NCI-H2196 treated with DMSO at 0.1 percent for 48 hours (cell line): ENCODE data around the gene GARIN3.
"Not testable (repeated sequence)": the region's sequence is repeated elsewhere in the genome, so short reads cannot be mapped to it uniquely, and the experiment has no call there.

Source experiments
- DNase-seq: peaks from one replicate; lab custom pipeline; 2025; ENCODE audit not compliant: unreplicated experiment; lab: John Stamatoyannopoulos, UW

GARIN3 gene

DNA sequence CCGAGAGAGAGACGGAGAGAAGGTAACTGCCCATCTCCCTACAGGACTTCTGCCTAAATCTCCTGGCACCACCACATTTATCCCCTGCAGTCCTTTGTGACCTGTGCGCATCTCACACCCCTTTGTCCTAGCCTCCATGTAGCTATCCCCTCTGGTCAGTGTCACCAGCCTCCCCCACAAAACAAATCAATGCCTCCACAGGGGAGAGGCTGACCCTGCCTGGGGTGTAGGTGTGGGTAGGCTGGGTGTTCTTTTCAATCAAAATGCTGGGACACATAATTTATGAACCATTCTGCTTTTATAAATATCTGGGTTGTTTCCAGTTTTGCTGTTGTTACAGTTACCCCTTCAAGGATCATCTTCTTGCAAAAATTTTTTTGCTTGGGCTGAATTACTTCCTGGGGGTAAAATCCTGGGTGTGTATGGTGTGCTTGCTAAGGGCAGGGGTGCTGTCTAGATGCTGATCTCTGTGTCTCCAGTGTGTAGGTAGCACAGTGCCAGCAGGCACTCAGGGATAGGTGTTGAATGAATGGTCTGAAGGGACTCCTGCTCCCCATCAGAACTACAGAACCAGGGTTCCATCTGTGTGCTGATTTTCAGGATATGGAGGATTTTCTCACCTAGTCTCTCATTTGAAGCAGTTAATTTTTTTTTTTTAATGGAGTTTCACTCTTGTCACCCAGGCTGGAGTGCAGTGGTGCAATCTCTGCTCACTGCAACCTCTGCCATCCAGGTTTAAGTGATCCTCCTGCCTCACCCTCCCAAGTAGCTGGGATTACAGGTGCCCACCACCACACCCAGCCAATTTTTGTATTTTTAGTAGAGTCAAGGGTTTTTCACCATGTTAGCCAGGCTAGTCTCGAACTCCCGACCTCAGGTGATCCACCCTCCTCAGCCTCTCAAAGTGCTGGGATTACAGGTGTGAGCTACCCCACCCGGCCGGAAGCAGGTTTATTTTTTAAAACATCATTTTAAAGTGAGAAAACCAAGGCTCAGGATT is at the start of gene GARIN3:
Gene GARIN3, minus strand, starts transcription at position 51 of the 1,000 bp plus-strand sequence. CDS start 96 bp downstream, outside the sequence.
- DNase-seq: no peak

DNA sequence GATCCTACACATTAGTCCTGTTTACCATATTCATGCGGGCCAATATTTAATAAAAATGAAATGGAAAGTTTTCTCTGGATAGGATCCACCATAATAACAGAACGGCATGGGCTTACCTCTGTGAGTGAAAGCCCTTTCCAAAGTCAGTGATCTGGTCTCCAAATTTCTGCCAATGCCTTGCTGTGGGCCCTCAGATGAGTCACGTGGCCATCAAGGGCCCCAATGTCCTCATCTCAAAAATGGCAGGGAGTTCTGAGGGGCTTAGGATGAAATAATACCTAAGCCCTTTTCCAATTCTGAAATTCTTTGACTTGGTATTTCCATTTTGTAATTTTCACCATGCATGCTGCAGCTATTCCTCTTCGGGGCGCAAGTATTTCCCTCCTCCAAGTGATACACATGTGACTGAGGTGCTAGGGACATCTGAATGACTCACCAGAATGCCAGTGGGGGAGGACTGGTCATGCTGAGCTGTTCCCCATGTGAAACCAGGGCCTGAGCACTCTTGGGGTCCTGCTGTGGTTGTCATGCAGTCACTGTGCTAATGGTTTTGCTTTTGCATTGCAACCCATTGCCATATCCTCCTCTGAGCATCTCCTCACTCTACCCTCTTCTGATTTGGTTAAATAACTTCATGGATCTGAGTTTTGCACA is 49.6 kb upstream of the GARIN3 start:
- no peak for DNase-seq

DNA sequence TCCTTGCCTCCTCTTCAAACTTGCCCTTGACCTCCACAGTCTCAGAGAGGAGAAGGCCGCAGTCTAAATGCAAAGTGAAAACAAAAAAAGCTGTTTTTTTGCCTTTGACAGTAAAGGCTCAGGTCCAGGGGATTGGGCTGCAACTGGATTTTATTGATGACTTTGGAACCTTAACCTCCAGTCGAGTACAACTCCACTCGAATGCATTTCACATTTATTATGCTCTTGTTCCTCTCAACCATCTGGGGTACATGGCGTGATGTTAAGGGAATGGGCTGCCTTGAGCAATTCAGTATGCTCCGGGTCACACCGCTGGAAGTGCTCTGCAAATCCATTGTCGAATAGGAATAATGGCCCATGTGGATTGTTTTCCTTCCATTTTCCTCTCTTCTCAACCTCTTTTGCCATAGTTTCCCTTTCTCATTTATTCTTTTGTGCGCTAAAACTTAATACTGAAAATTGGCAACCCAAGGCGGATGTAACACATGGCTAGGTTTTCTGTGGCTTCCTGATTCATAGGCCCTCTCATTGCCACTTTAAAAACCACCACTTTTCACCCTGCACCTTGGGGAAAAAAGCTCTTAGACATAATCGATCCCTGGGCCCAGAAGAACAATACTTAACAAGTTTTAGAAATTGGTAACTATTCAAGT is 48.9 kb upstream of the GARIN3 start:
- no peak for DNase-seq

DNA sequence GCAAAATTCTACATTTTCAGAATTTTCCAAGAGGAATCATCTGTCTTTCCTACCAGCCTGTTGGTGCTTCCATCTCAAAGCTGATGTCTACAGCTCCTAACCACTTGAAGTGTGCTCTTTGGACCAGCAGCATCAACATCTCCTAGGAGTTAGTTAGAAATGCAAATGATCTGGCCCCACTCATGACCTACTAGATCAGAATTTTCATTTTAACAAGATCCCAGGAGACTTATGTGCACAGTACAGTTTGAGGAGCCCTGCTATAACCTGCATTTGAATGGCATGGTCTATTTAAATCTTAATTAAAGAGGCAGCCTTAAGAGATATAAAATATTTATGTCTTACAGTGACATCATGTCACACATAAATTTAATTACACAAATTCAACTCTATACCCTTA is 48.4 kb upstream of the GARIN3 start:
- DNase-seq: no peak

DNA sequence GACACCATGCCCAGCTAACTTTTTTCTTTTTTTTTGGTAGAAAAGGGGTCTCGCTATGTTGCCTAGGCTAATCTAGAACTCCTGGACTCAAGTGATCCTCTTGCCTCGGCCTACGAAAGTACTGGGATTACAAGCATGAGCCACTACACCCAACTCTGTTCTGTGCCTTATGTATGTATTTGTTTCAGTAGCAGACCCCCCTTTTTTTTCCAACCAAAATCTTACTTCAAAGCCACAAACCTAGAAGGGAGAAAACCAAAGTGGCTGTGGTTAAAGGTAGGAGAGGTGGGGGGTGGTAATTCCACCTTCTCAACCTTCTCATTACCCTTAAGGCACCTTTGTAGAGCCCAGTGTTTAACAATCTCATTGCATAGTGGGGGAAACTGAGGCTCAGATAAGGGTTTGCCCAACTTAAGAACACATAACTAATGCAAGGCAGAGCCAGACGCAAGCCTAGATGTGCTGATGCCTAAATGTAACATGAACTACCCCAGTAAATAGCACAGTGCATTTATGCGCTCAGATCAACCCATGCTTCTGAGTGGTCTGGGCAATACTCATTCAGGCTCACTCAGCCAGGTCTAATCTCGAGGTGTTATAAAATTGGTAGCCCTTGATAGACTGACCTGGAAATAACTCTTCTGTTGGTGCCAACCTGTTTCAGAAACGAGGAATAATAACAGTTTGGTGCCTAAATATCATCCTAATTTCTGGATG is 47.6 kb upstream of the GARIN3 start:
- no peak for DNase-seq

DNA sequence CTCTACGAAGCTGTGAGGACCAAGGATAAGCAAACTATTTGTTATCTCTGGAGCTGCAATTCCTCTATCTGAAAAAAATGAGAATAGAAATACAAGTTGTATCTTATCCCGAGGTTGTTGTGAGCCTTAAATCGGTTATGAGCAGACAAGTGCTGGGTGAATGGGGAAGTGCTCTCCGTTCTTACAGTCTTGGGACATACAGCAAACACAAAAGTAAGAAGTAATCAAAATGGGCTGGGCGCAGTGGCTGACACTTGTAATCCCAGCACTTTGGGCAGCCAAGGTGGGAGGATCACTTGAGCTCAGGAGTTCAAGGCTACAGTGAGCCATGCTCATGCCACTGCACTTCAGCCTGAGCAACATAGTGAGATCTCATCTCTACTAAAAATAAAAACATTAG is 46.2 kb upstream of the GARIN3 start:
- no peak for DNase-seq

DNA sequence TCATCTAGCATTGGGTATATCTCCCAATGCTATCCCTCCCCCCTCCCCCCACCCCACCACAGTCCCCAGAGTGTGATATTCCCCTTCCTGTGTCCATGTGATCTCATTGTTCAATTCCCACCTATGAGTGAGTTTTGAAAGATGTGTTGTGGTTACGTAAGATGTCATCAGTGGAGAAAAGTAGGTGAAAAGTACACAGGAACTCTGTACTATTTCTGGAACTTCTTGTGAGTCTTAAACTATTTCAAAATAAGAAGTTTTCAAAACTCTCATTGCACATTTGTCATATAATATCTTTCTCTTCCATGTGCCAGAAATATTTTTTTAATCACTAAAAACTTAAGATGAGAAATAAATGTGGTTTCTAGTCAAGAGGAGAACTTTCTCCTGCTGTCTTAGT is 44.6 kb upstream of the GARIN3 start:
- not testable (repeated sequence) for DNase-seq

DNA sequence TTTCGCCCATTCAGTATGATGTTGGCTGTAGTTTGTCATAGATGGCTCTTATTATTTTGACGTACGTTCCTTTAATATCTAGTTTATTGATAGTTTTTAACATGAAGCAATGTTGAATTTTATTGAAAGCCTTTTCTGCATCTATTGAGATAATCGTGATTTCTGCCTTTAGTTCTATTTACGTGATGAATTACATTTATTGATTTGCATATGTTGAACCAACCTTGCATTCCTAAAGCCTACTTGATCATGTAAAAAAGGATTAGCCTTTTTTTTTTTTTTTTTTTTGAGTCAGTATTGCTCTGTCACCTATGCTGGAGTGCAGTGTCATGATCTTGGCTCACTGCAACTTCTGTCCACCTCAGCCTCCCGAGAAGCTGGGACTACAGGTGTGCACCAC is 39.6 kb upstream of the GARIN3 start:
- no peak for DNase-seq

DNA sequence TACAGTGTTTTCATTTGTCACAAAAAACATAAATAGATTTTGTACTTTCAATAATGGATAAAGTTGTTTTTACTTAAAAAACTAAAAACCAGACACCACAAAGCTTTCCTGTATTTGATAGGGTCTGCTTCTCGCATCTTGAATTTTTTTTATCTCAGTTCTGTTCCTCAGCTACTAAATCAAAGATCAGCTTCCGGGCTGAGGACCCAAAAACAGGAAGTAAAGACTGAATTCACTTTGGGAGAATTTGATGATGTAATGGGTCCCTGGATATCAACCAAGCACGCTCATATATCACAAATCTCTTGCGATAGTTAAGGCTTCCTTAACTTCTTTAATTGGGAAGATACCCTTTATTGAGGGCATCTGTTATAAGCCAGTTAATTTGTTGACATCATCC is 38.7 kb upstream of the GARIN3 start:
- DNase-seq: no peak

DNA sequence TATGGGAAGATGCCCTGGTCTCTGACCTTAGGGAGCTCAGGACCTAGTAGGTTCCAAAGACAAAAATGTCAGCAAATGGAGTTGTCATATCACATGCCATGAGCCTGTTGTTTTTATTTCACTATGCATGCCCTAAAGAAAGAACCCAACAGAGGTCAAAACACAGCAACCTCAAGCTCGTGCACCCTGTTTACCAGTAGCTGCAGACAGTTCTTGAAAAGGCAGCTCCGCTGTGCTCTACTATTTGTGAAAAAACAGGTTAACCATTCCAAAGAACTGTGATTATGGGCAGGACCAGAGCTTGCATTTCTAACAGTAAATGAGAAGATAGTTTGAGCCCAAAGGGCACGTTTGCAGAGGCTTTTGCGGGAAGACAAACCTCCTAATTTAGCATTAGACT is 37.4 kb upstream of the GARIN3 start:
- DNase-seq: no peak

DNA sequence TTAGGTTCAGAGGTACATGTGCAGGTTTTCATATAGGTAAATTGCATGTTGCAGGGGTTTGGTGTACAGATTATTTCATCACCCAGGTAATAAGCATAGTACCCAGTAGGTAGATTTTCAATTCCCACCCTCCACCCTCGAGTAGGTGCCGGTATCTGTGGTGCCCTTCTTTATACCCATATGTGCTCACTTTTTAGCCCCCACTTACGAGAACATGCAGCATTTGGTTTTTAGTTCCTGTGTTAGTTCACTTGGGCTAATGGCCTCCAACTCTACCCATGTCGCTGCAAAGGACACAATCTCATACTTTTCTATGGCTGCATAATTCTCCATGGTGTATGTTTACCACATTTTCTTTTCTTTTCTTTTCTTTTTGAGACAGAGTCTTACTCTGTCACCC is 35.8 kb upstream of the GARIN3 start:
- DNase-seq: no peak

DNA sequence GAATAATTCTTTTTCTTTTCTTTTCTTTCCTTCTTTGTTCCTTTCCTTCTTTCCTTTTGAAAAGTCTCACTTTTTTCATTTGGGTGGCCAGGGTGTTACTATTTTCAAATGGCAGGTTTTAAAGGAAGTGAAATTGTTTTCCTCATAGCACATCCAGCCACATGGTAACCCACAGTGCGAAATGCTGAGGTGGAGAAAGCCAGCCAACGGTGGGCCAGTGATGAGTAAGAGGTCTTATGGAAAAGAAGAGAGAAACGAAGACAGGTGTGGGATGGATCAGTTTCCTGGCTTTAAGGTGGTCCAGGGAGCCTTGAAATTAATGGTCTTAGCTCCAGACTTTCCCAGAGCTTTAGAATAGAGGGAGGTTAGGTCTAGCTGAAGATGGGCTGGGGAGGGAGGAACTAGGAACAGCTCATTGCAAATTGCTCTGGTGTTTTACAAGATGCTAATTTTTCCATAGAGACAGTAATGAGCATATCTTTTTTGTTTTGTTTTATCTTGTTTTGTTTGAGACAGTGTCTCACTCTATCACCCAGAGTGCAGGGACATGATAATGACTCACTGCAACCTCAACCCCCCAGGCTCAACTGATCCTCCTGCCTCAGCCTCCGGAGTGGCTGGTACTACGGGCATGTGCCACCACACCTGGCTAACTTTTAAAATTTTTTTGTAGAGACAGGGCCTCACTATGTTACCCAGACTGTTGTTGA is 32.4 kb upstream of the GARIN3 start:
- no peak for DNase-seq

DNA sequence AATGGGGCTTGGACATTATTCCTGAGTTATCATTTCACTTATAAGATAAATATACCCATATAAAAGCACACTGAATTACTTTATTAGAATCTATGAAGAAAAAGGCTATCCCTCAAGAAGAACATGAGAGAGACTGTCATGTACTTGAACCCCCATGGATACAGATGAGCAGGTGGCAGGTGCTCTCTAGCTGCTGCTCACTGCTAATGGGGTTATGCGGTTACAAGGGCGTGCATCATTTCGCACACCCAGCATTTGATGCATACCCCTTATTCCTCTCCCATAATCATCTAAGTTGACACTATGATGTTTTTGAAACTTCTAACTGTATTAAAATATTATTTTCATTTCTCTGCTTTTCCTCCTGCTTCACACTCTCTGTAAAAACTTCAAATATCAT is 31.0 kb upstream of the GARIN3 start:
- no peak for DNase-seq

DNA sequence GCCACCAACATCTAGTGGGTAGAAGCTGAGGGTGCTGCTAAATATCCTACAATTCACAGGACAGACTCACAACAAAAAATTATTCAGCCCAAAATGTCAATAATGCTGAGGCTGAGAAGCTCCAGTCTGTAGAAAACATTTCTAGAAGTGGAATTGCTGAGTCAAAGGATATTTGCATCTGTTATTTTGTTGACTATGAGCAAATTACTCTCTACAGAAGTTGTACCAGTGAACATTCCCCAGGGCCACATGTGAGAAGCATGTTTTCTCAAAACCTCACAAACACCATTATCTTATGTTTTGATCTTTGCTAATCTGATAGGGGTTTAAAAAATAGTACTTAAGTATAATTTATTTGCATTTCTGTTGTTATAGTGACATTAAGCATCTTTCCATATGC is 30.0 kb upstream of the GARIN3 start:
- DNase-seq: no peak

DNA sequence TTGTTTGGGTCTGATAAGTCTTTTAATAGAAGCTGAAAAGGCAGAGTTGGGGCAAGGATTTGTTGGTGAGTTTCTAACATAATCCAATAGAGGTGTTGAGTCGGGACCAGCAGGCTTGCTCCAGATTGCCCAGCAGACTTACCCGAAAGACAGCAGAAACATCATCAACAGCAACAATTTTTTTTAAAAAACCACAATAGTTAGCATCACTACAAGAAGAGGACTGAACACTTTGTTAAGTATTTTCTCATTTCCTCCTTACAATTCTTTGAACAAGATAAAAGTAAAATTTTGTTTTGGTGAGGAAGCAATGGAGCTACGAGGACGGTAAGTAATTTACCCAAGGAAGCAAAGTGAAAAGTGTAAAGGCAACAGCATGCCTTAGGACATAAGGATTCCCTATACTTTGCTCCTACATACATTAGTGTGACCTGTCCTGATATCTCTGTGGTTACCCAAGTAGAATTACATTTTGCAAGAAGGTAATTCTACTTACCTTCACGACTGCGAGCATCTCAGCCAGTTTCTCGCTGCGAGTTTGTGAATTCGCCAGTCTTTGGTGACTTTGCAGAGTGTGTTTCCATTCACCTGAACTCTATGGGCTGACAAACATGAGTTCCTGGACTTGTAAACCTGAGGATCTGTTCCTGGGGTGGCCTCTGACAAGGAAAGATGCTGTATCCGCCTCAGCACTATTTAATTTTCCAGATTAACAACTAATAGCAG is 27.8 kb upstream of the GARIN3 start:
- DNase-seq: no peak

DNA sequence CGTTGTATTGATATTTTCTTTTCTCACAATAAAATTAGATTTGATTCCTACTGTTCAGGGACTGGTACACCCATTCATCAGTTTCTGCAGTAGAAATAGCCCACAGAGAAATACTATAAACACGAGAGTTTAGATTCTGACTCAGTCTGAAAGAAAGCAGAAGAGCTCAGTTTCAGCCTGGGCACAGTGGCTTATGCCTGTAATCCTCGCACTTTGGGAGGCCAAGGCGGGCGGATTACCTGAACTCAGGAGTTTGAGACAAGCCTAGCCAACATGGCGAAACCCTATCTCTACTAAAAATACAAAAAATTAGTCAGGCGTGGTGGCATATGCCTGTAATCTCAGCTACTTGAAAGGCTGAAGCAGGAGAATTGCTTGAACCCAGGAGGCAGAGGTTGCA is 23.2 kb upstream of the GARIN3 start:
- DNase-seq: no peak

DNA sequence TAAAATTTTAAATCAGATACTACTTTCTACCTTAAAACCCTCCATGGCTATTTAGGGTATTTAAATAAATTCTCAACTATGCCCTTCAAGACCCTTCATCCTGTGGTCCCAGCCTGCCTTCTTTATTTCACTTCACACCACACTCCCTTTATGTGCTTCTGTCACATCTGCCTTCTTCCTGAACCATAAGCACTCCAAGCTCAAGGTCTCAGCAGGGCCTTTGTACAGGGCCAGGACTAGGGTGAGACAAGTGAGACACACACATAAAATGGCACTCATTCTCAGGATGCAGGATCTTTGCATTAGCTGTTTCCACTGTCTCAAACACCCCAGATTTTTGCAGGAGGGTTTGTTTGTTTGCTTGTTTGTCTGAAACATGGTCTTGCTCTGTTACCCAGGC is 22.2 kb upstream of the GARIN3 start:
- no peak for DNase-seq

DNA sequence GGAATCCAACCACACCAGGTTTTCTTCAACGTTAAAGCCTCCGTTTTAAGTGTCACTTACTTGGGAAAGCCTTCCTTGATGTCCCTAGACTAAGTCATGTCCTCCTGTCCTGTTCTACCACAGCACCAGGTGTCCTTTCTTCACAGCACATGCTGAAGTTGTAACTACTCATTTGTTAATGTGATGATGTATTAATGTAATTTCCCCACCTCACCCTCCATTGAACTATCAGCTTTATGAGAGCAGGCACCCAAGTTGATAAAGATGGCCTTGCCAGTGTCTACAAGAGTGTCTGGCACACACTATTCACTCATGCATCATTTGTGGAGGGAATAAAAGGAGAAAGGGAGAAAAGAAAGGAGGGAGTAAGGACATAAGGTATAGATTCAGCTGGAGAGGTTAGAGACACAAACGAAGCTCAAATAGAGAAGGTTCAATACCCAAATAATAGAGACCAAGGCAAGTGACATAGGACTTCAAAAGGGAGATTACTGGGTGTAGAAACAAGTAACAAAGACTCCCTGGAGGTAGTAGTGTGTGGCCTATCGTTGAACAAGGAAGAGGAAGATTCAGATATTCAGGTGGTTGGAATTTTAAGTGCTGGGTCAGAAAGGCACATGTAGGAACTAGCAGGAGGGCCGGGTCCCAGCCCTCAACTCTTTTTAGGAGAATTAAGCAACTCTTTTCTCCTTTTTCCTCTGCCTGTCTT is 21.1 kb upstream of the GARIN3 start:
- no peak for DNase-seq

DNA sequence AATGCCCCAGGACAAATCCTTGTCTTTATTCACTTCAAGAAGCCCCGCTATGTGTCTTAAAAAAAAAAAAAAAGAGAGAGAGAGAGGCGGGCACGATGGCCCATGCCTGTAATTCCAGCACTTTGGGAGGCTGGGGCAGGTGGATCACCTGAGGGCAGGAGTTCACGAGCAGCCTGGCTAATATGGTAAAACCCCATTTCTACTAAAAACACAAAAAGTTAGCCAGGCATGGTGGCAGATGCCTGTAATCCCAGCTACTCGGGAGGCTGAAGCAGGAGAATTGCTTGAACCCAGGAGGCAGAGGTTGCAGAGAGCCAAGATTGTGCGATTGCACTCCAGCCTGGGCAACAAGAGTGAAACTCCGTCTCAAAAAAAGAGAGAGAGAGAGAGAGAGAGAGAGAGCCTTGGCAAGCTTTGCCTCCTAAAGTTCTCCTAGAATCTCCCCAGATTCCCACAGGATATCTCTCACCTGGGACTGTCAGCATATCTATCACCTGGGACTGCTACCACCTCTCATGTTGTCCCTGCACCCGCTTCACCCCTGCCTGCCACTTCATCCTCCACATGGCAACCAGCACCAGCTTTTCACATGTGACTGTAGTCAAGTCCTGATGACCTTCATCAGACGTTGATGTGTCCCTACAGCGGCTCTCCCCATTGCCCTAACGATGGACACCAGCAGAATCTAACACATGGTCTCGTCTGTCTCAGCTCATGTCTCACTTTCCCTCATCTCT is 20.4 kb upstream of the GARIN3 start:
- DNase-seq: no peak
